K562 (cell line): ENCODE results near the gene HNRNPM. TPM values are rescaled to one million over a fixed set of nuclear protein-coding genes. Genes with fewer than 3 reads are reported as not detected.

ENCODE experiments used
- FOXA3 ChIP-seq, 2 experiments: fragments of 450-650 bp in 1 of 2; sonication (generic) in 1 of 2; formaldehyde crosslinking; IDR thresholded peaks in 1 of 2; conservative IDR thresholded peaks in 1 of 2; 2 replicates each; pipeline versions ENCODE4 v1.4.0 to v1.8.0; 2020 to 2022; ENCODE audit warnings: mild to moderate bottlenecking in 2 of 2, missing genetic modification reagents in 1 of 2
- HNRNPLL ChIP-seq: fragments of 200-400 bp; formaldehyde crosslinking; IDR thresholded peaks from 2 replicates; pipeline ENCODE4 v1.6.1; 2017; ENCODE audit warnings: low read length, low read depth, mild to moderate bottlenecking; ENCODE audit not compliant: poor library complexity, severe bottlenecking
- PML ChIP-seq: IDR thresholded peaks from 2 replicates; pipeline ENCODE4 v1.6.1; 2012; ENCODE audit warnings: low read length, inconsistent platforms
- SMAD1 ChIP-seq: fragments of 150-350 bp; IDR thresholded peaks from 2 replicates; pipeline ENCODE4 v1.6.1; 2014; ENCODE audit warnings: low read length, low read depth; ENCODE audit not compliant: partially characterized antibody
- SMARCE1 ChIP-seq: fragments of 450-650 bp; IDR thresholded peaks from 2 replicates; pipeline ENCODE4 v1.7.1; 2016; ENCODE audit warnings: mild to moderate bottlenecking
- TAF9B ChIP-seq: fragments of 450-650 bp; IDR thresholded peaks from 2 replicates; pipeline ENCODE4 v1.6.1; 2018; ENCODE audit warnings: mild to moderate bottlenecking; ENCODE audit not compliant: partially characterized antibody
- TAL1 ChIP-seq: fragments of 450-650 bp; IDR thresholded peaks from 2 replicates; pipeline ENCODE4 v1.6.1; 2016; ENCODE audit warnings: mild to moderate bottlenecking
- TCFL5 ChIP-seq: fragments of 250-450 bp; sonication (Bioruptor Pico); conservative IDR thresholded peaks from 2 replicates; pipeline ENCODE4 v1.6.1; 2021; ENCODE audit warnings: mild to moderate bottlenecking, moderate library complexity, matching md5 sums
- ZBTB43 ChIP-seq: sonication (generic); formaldehyde crosslinking; IDR thresholded peaks from 2 replicates; pipeline ENCODE4 v1.8.0; 2023; ENCODE audit warnings: mild to moderate bottlenecking, missing genetic modification reagents
- ZNF184 ChIP-seq: sonication (generic); formaldehyde crosslinking; IDR thresholded peaks from 2 replicates; pipeline ENCODE4 v1.5.0; 2020; ENCODE audit warnings: missing genetic modification reagents
- ZNF274 ChIP-seq: IDR thresholded peaks from 2 replicates; pipeline ENCODE4 v1.6.1; 2011; ENCODE audit warnings: low read depth, mild to moderate bottlenecking, low read length, moderate library complexity, borderline replicate concordance
- ZNF551 ChIP-seq: fragments of 250-450 bp; sonication (Bioruptor Pico); IDR thresholded peaks from 2 replicates; pipeline ENCODE4 v1.5.0; 2021; ENCODE audit warnings: mild to moderate bottlenecking, moderate library complexity
- ZNF696 ChIP-seq: fragments of 250-450 bp; sonication (Bioruptor Pico); conservative IDR thresholded peaks from 2 replicates; pipeline ENCODE4 v1.4.0; 2020; ENCODE audit warnings: mild to moderate bottlenecking, moderate library complexity
- polyA plus RNA-seq, 8 experiments: library from polyadenylated mRNA; depleted of rRNA in 4 of 8; stranded (reverse) in 5 of 8; unstranded in 3 of 8; fragments of >200 nt; fragmentation: Nextera tagmentation in 2 of 8; fragmentation: Illumina TruSeq in 1 of 8; extraction: Ambion mirVana in 2 of 8; extraction: Trizol in 1 of 8; gene quantifications; 2 replicates each; pipeline versions ENCODE4 v1.2.1 to v1.2.3, GENCODE V29; 2011 to 2014; ENCODE audit warnings: inconsistent platforms in 1 of 8, missing spikeins in 1 of 8
- total RNA-seq, 7 experiments: library from RNA; depleted of rRNA in 6 of 7; stranded (reverse); fragments of >200 nt in 6 of 7; fragmentation: Illumina TruSeq in 2 of 7; extraction: Trizol in 2 of 7; gene quantifications; 2 replicates each; pipeline versions ENCODE4 v1.2.1 to v1.2.3, GENCODE V29; 2011 to 2021; ENCODE audit warnings: low replicate concordance in 1 of 7
- TF ChIP-seq, protein P1 (sequence below), 2 experiments: fragments of 450-650 bp in 1 of 2; sonication (generic) in 1 of 2; formaldehyde crosslinking in 1 of 2; IDR thresholded peaks; 2 replicates each; pipeline versions ENCODE4 v1.7.1 to v1.9.0; 2016 to 2022; ENCODE audit warnings: inconsistent platforms in 1 of 2, mild to moderate bottlenecking in 1 of 2, missing genetic modification reagents in 1 of 2
- TF ChIP-seq, protein P2 (sequence below), 3 experiments: IDR thresholded peaks in 2 of 3; conservative IDR thresholded peaks in 1 of 3; 2 replicates each; pipeline ENCODE4 v1.5.1; 2011 to 2012; ENCODE audit warnings: low read length in 3 of 3, mild to moderate bottlenecking in 3 of 3, control low read depth in 2 of 3, improper control_type of control experiment in 1 of 3, inconsistent platforms in 1 of 3, low read depth in 1 of 3, mixed read lengths in 1 of 3, moderate library complexity in 1 of 3; ENCODE audit not compliant: insufficient read depth in 2 of 3

Gene HNRNPM
- total and polyA plus RNA-seq, 9 of the 15 experiments (the other 6 are each of a cell fraction or from before 2014, with no cell fraction given): 11.1 to 340 (median 195) TPM

- TF ChIP-seq, protein P1, sequence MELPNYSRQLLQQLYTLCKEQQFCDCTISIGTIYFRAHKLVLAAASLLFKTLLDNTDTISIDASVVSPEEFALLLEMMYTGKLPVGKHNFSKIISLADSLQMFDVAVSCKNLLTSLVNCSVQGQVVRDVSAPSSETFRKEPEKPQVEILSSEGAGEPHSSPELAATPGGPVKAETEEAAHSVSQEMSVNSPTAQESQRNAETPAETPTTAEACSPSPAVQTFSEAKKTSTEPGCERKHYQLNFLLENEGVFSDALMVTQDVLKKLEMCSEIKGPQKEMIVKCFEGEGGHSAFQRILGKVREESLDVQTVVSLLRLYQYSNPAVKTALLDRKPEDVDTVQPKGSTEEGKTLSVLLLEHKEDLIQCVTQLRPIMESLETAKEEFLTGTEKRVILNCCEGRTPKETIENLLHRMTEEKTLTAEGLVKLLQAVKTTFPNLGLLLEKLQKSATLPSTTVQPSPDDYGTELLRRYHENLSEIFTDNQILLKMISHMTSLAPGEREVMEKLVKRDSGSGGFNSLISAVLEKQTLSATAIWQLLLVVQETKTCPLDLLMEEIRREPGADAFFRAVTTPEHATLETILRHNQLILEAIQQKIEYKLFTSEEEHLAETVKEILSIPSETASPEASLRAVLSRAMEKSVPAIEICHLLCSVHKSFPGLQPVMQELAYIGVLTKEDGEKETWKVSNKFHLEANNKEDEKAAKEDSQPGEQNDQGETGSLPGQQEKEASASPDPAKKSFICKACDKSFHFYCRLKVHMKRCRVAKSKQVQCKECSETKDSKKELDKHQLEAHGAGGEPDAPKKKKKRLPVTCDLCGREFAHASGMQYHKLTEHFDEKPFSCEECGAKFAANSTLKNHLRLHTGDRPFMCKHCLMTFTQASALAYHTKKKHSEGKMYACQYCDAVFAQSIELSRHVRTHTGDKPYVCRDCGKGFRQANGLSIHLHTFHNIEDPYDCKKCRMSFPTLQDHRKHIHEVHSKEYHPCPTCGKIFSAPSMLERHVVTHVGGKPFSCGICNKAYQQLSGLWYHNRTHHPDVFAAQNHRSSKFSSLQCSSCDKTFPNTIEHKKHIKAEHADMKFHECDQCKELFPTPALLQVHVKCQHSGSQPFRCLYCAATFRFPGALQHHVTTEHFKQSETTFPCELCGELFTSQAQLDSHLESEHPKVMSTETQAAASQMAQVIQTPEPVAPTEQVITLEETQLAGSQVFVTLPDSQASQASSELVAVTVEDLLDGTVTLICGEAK (IDR thresholded peaks at IDR 0.05): no peak
- TF ChIP-seq, protein P1 (CRISPR knock-in tag; IDR thresholded peaks at IDR 0.05): no peak
- TF ChIP-seq TAF9B (peak; percentile 94), TCFL5 (CRISPR knock-in tag) (no peak), PML (peak; percentile 55), SMARCE1 (no peak), HNRNPLL (no peak), ZNF551 (CRISPR knock-in tag) (no peak), SMAD1 (no peak), ZNF274 (no peak), TAL1 (no peak), ZNF696 (no peak), ZBTB43 (CRISPR knock-in tag) (peak; percentile 9; the same call in 1 of the 2 replicates), FOXA3 (CRISPR knock-in tag; conservative IDR thresholded peaks at IDR 0.05 in 1 of 2, IDR thresholded peaks at IDR 0.05 in 1 of 2) (peak in 1 of 2 experiments; percentile 60; a peak in 2 of 4 replicates), ZNF184 (CRISPR knock-in tag) (no peak)
- TF ChIP-seq, protein P2, sequence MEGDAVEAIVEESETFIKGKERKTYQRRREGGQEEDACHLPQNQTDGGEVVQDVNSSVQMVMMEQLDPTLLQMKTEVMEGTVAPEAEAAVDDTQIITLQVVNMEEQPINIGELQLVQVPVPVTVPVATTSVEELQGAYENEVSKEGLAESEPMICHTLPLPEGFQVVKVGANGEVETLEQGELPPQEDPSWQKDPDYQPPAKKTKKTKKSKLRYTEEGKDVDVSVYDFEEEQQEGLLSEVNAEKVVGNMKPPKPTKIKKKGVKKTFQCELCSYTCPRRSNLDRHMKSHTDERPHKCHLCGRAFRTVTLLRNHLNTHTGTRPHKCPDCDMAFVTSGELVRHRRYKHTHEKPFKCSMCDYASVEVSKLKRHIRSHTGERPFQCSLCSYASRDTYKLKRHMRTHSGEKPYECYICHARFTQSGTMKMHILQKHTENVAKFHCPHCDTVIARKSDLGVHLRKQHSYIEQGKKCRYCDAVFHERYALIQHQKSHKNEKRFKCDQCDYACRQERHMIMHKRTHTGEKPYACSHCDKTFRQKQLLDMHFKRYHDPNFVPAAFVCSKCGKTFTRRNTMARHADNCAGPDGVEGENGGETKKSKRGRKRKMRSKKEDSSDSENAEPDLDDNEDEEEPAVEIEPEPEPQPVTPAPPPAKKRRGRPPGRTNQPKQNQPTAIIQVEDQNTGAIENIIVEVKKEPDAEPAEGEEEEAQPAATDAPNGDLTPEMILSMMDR (IDR thresholded peaks at IDR 0.05 in 2 of 3, conservative IDR thresholded peaks at IDR 0.05 in 1 of 3; ENCODE audit: insufficient read depth in 2 of 3, low read depth in 1 of 3, low read length in 3 of 3): no peak
Measured at GRCh38 chr19:8444677-8445487, at the start of gene HNRNPM (continued).
